Stomach (tissue), 4 donors: ENCODE measurements around the gene TMEM98.

Experiments
- CTCF ChIP-seq, 7 experiments: fragments of 450-650 bp in 4 of 7; fragments of 200-600 bp in 3 of 7; sonication (generic) in 3 of 7; IDR thresholded peaks; one replicate each; pipeline ENCODE4 v1.5.1; 2016 to 2019; ENCODE audit warnings: antibody characterized with exemption in 7 of 7, control low read depth in 2 of 7, mild to moderate bottlenecking in 1 of 7
- EP300 ChIP-seq: sonication (generic); formaldehyde crosslinking; IDR thresholded peaks from one replicate; pipeline ENCODE4 v1.6.1; 2017; ENCODE audit warnings: antibody characterized with exemption

GRCh38 chr17:32936186-32936893 is 8.4 kb downstream of the TMEM98 start:
- TF ChIP-seq EP300 = no peak
- TF ChIP-seq CTCF (IDR thresholded peaks at IDR 0.05) = no peak
